SK-N-SH (cell line): ENCODE data around the gene OGFR. TPM values are rescaled to one million over a fixed set of nuclear protein-coding genes. Genes with fewer than 3 reads are reported as not detected.

ENCODE experiments used
- CTCF ChIA-PET: fragments of 300-600, 350-600 bp; formaldehyde crosslinking; extraction: SDS; loops from one replicate; lab custom pipeline; 2021; lab: Yijun Ruan, JAX
- POLR2A ChIA-PET: fragments of 350-600 bp; sonication (Branson Sonifier 250); formaldehyde crosslinking; extraction: SDS; loops from one replicate; lab custom pipeline; 2020; ENCODE audit warnings: antibody characterized with exemption, inconsistent platforms; lab: Yijun Ruan, JAX
- DNase-seq: peaks from one replicate; pipeline ENCODE4 v3.0.0; 2012
- H2AFZ ChIP-seq: fragments of 200-600 bp; sonication (generic); 2 replicates; pipeline ENCODE4 v1.8.1; 2016; ENCODE audit warnings: antibody characterized with exemption, mild to moderate bottlenecking, low read depth
- H3F3A ChIP-seq: fragments of 200-600 bp; sonication (generic); replicated peaks from 2 replicates; pipeline ENCODE3; 2016; ENCODE audit warnings: antibody characterized with exemption, mild to moderate bottlenecking; ENCODE audit not compliant: insufficient read depth
- H3K27ac ChIP-seq, 2 experiments: fragments of 200-500 bp in 1 of 2; fragments of 200-600 bp in 1 of 2; sonication (Bioruptor generic) in 1 of 2; sonication (generic), shearing (Covaris generic) in 1 of 2; 2 replicates each; pipeline versions ENCODE4 v1.5.1 to v1.6.1; 2014 to 2016; ENCODE audit warnings: low read depth in 2 of 2, inconsistent platforms in 1 of 2, low read length in 1 of 2, mild to moderate bottlenecking in 1 of 2, mixed read lengths in 1 of 2
- H3K27me3 ChIP-seq: fragments of 200-600 bp; sonication (generic), shearing (Covaris generic); 2 replicates; pipeline ENCODE4 v1.6.1; 2016; ENCODE audit warnings: mixed run types; ENCODE audit not compliant: insufficient read depth
- H3K36me3 ChIP-seq, 2 experiments: fragments of 200-500 bp in 1 of 2; fragments of 200-600 bp in 1 of 2; sonication (Bioruptor generic) in 1 of 2; sonication (generic) in 1 of 2; replicated peaks in 1 of 2; 2 replicates each; pipeline versions ENCODE3 to v1.5.1; 2014 to 2016; ENCODE audit warnings: low read length in 1 of 2, mild to moderate bottlenecking in 1 of 2; ENCODE audit not compliant: insufficient read depth in 2 of 2, control insufficient read depth in 1 of 2
- H3K4me1 ChIP-seq, 2 experiments: fragments of 200-500 bp in 1 of 2; fragments of 200-600 bp in 1 of 2; sonication (Bioruptor generic) in 1 of 2; sonication (generic), shearing (Covaris generic) in 1 of 2; 2 replicates each; pipeline versions ENCODE4 v1.5.1 to v1.6.1; 2014 to 2016; ENCODE audit warnings: low read depth in 1 of 2, low read length in 1 of 2, mixed run types in 1 of 2; ENCODE audit not compliant: insufficient read depth in 2 of 2, control insufficient read depth in 1 of 2
- H3K4me2 ChIP-seq: fragments of 200-600 bp; sonication (generic), shearing (Covaris generic); 2 replicates; pipeline ENCODE4 v1.6.1; 2017; ENCODE audit warnings: mixed run types
- H3K4me3 ChIP-seq, 2 experiments: fragments of 200-500 bp in 1 of 2; fragments of 200-600 bp in 1 of 2; sonication (Bioruptor generic) in 1 of 2; sonication (generic), shearing (Covaris generic) in 1 of 2; 2 replicates each; pipeline versions ENCODE4 v1.5.1 to v1.8.1; 2014 to 2016; ENCODE audit warnings: low read depth in 2 of 2, inconsistent platforms in 1 of 2, low read length in 1 of 2, mild to moderate bottlenecking in 1 of 2, mixed read lengths in 1 of 2, moderate library complexity in 1 of 2
- H3K79me2 ChIP-seq: fragments of 200-600 bp; sonication (generic); 2 replicates; pipeline ENCODE4 v1.8.1; 2017; ENCODE audit warnings: mild to moderate bottlenecking; ENCODE audit not compliant: insufficient read depth
- H3K9ac ChIP-seq: fragments of 200-600 bp; sonication (generic); 2 replicates; pipeline ENCODE4 v1.6.1; 2017; ENCODE audit warnings: mixed run types
- H3K9me2 ChIP-seq: fragments of 200-600 bp; sonication (generic); 2 replicates; pipeline ENCODE4 v1.6.1; 2017; ENCODE audit warnings: mixed run types
- H3K9me3 ChIP-seq: fragments of 200-600 bp; sonication (generic); 2 replicates; pipeline ENCODE4 v1.6.1; 2017; ENCODE audit warnings: mixed run types, mild to moderate bottlenecking, moderate library complexity
- H4K20me1 ChIP-seq: fragments of 200-600 bp; sonication (generic); 2 replicates; pipeline ENCODE4 v1.6.1; 2017; ENCODE audit warnings: mild to moderate bottlenecking, mixed run types; ENCODE audit not compliant: insufficient read depth
- NRF1 ChIP-seq: IDR thresholded peaks from 2 replicates; pipeline ENCODE4 v1.6.1; 2012; ENCODE audit warnings: low read depth, mild to moderate bottlenecking, low read length
- REST ChIP-seq: IDR thresholded peaks from 2 replicates; pipeline ENCODE4 v1.6.1; 2012; ENCODE audit warnings: mild to moderate bottlenecking, low read depth, low read length, moderate library complexity
- RFX5 ChIP-seq: IDR thresholded peaks from 2 replicates; pipeline ENCODE4 v1.6.1; 2012; ENCODE audit warnings: mild to moderate bottlenecking, improper control_type of control experiment, low read length
- USF2 ChIP-seq: fragments of 150-350 bp; IDR thresholded peaks from 2 replicates; pipeline ENCODE4 v1.6.1; 2017; ENCODE audit warnings: antibody characterized with exemption, low read length, low read depth, borderline replicate concordance
- WGBS: methylation state at CpG from one replicate; pipeline ENCODE4 v1.1.6; 2017; ENCODE audit warnings: low lambda C conversion rate; 5-methylcytosine and 5-hydroxymethylcytosine counted together
- polyA plus RNA-seq, 3 experiments: library from polyadenylated mRNA; depleted of rRNA; stranded (reverse); fragments of >200 nt; gene quantifications; 2 replicates each; pipeline ENCODE4 v1.2.3, GENCODE V29; 2012

Gene OGFR
- polyA plus RNA-seq, 1 of the 3 experiments (the other 2 are of a cell fraction) = 60.8 TPM

GRCh38 chr20:62764156-62764935, 40.3 kb upstream of the OGFR start:
- Histone ChIP-seq H3K4me2 (no peak overlapping the region), H3K9me3 (no peaks in the 10 kb centered on the region), H3K9ac (no peak overlapping the region), H3K4me3 (no peak overlapping the region), H3F3A (no peaks in the 10 kb centered on the region), H3K9me2 (no peaks in the 10 kb centered on the region), H2AFZ (no peak overlapping the region), H4K20me1 (no peaks in the 10 kb centered on the region), H3K27me3 (no peaks in the 10 kb centered on the region), H3K36me3 (no peaks in the 10 kb centered on the region), H3K4me1 (peaks cover 0 to 20% of the 10 kb centered on the region in 2 experiments; a peak in 2 of 4 replicates), H3K79me2 (no peaks in the 10 kb centered on the region), H3K27ac (no peak overlapping the region)
- POLR2A ChIA-PET = no interaction called here
- DNase-seq = no peak
- WGBS = 84% methylated on average over 22 of the region's 26 CpGs
- TF ChIP-seq USF2 (no peak), RFX5 (no peak), REST (no peak)
- CTCF ChIA-PET = interaction anchor here (1.3 to 1.9 kb wide), 5 partner anchors 27 to 265 kb away, joined by 3 to 10 read pairs (median 4); no protein-coding TSS in a partner anchor

- Histone ChIP-seq H3K36me3 (no peaks in the 10 kb centered on the region), H3K27me3 (no peaks in the 10 kb centered on the region), H2AFZ (no peak overlapping the region), H3K4me1 (peaks cover 0 to 25% of the 10 kb centered on the region in 2 experiments; a peak in 2 of 4 replicates), H3K9me2 (no peaks in the 10 kb centered on the region), H3K4me2 (no peak overlapping the region), H3K9ac (no peak overlapping the region), H3K4me3 (no peak overlapping the region), H4K20me1 (no peaks in the 10 kb centered on the region), H3K9me3 (no peaks in the 10 kb centered on the region), H3F3A (no peaks in the 10 kb centered on the region), H3K27ac (no peak overlapping the region), H3K79me2 (no peaks in the 10 kb centered on the region)
- ChIA-PET POLR2A (no interaction called here), CTCF (interaction anchor here (1.5 to 1.6 kb wide), 2 partner anchors 26 to 50 kb away, joined by 3 to 10 read pairs; no protein-coding TSS in a partner anchor)
- no peak for DNase-seq
- WGBS = 80% methylated on average over 3 of the region's 6 CpGs
- TF ChIP-seq NRF1 = no peak
Measured at GRCh38 chr20:62765021-62765420, 39.6 kb upstream of the OGFR start.
